OCI-LY7 (cell line): ENCODE measurements around the gene FAM20B. TPM values are rescaled to one million over a fixed set of nuclear protein-coding genes. Genes with fewer than 3 reads are reported as not detected.

Experiments
- BruUV-seq: library from RNA; stranded (reverse); fragments of 400-500 nt; replicated peaks from 2 replicates; lab custom pipeline; 2021; lab: Mats Ljungman, UMichigan
- CTCF ChIA-PET: fragments of 300-600 bp; sonication (Branson Sonifier 250); formaldehyde crosslinking; loops from one replicate; lab custom pipeline; 2022; ENCODE audit warnings: antibody characterized with exemption; ENCODE audit not compliant: unreplicated experiment; lab: Charles Lee
- POLR2A ChIA-PET: fragments of 300-600 bp; sonication (Branson Sonifier 250); formaldehyde crosslinking; loops from one replicate; lab custom pipeline; 2022; ENCODE audit warnings: antibody characterized with exemption; lab: Charles Lee
- DNase-seq: peaks from one replicate; pipeline ENCODE4 v3.0.0-alpha.2; 2015; ENCODE audit warnings: low spot score
- H2AFZ ChIP-seq: fragments of 200-600 bp; sonication (generic), shearing (Covaris generic); 2 replicates; pipeline ENCODE4 v1.6.1; 2014; ENCODE audit warnings: mild to moderate bottlenecking, antibody characterized with exemption, low read length, moderate library complexity
- H3K27ac ChIP-seq: fragments of 200-600 bp; sonication (generic); 2 replicates; pipeline ENCODE4 v1.5.1; 2014; ENCODE audit warnings: mixed run types, low read depth, mild to moderate bottlenecking, moderate library complexity, low read length, inconsistent platforms; ENCODE audit not compliant: poor library complexity, severe bottlenecking
- H3K36me3 ChIP-seq: fragments of 200-600 bp; sonication (generic); 2 replicates; pipeline ENCODE4 v1.6.1; 2014; ENCODE audit warnings: mild to moderate bottlenecking, antibody characterized with exemption, low read length, moderate library complexity, mixed read lengths; ENCODE audit not compliant: insufficient read depth
- H3K4me1 ChIP-seq: fragments of 200-600 bp; sonication (generic); 2 replicates; pipeline ENCODE4 v1.5.1; 2014; ENCODE audit warnings: mild to moderate bottlenecking, low read length; ENCODE audit not compliant: insufficient read depth, poor library complexity, severe bottlenecking
- H3K4me2 ChIP-seq: fragments of 200-600 bp; sonication (generic); 2 replicates; pipeline ENCODE4 v1.6.1; 2014; ENCODE audit warnings: mild to moderate bottlenecking, low read length
- H3K4me3 ChIP-seq: fragments of 200-600 bp; sonication (generic); 2 replicates; pipeline ENCODE4 v1.5.1; 2014; ENCODE audit warnings: mild to moderate bottlenecking, low read depth, low read length; ENCODE audit not compliant: poor library complexity, severe bottlenecking
- H3K79me2 ChIP-seq: fragments of 200-600 bp; sonication (generic); 2 replicates; pipeline ENCODE4 v1.6.1; 2016; ENCODE audit warnings: low read depth, mild to moderate bottlenecking, low read length, moderate library complexity, mixed read lengths; ENCODE audit not compliant: insufficient read depth
- H3K9me2 ChIP-seq: fragments of 200-600 bp; sonication (generic); 2 replicates; pipeline ENCODE4 v1.6.1; 2016; ENCODE audit warnings: mild to moderate bottlenecking, low read length, mixed read lengths; ENCODE audit not compliant: insufficient read depth
- H3K9me3 ChIP-seq: fragments of 200-600 bp; sonication (generic); 2 replicates; pipeline ENCODE4 v1.6.1; 2014; ENCODE audit warnings: mild to moderate bottlenecking, mixed run types, low read length, mixed read lengths
- H4K20me1 ChIP-seq: fragments of 200-600 bp; sonication (generic); 2 replicates; pipeline ENCODE4 v1.6.1; 2014; ENCODE audit warnings: mild to moderate bottlenecking, antibody characterized with exemption, low read length, moderate library complexity, mixed read lengths; ENCODE audit not compliant: insufficient read depth
- CTCF ChIP-seq: fragments of 200-600 bp; sonication (generic); conservative IDR thresholded peaks from 2 replicates; pipeline ENCODE4 v1.5.1; 2014; ENCODE audit warnings: mild to moderate bottlenecking, antibody characterized with exemption, low read length, moderate library complexity, mixed read lengths
- EZH2phosphoT487 ChIP-seq: fragments of 200-600 bp; sonication (generic); IDR thresholded peaks from 2 replicates; pipeline ENCODE4 v1.6.1; 2018; ENCODE audit warnings: low read depth, borderline replicate concordance, mild to moderate bottlenecking, mixed run types, antibody characterized with exemption, low read length, moderate library complexity, mixed read lengths
- intact Hi-C: fragments of 100-400 bp; cut with micrococcal nuclease; formaldehyde crosslinking; loops from one replicate; pipeline ENCODE4 v1.10.0; 2022; ENCODE audit not compliant: unreplicated experiment
- total RNA-seq, 2 experiments: library from RNA; depleted of rRNA in 1 of 2; stranded (reverse); fragments of >200 nt in 1 of 2; shearing (Covaris generic) in 1 of 2; gene quantifications; 2 replicates each; pipeline ENCODE4 v1.2.3, GENCODE V29; 2014 to 2022

FAM20B gene
- total RNA-seq, 2 experiments from 2014 or later = 17.1 to 36.5 TPM

- POLR2A ChIA-PET = interaction anchor here (0.9 to 1.2 kb wide), 3 partner anchors 15 to 323 kb away, joined by 3 to 5 read pairs (median 5); no protein-coding TSS in a partner anchor
- DNase-seq = peak; percentile 40
- CTCF ChIA-PET = interaction anchor here (1.6 kb wide), 1 partner anchor 18 kb away, joined by 3 read pairs; no protein-coding TSS in a partner anchor
- no TSS peak for BruUV-seq
- Histone ChIP-seq H3K4me1 (no peaks in the 10 kb centered on the region), H4K20me1 (no peaks in the 10 kb centered on the region), H3K79me2 (no peaks in the 10 kb centered on the region), H3K9me2 (no peaks in the 10 kb centered on the region), H3K27ac (no peak overlapping the region), H3K9me3 (no peaks in the 10 kb centered on the region), H3K4me2 (no peak overlapping the region), H2AFZ (no peak overlapping the region), H3K36me3 (peaks cover 38% of the 10 kb centered on the region; the same call in 1 of the 2 replicates), H3K4me3 (no peak overlapping the region)
- intact Hi-C loops = no loop called here
- TF ChIP-seq CTCF = peak; percentile 73
- TF ChIP-seq EZH2phosphoT487 = no peak
Measured at GRCh38 chr1:179105393-179105792, 79.7 kb downstream of the FAM20B start.

- Histone ChIP-seq H3K27ac (no peak overlapping the region), H3K4me3 (no peak overlapping the region), H3K4me2 (no peak overlapping the region), H3K4me1 (no peaks in the 10 kb centered on the region), H2AFZ (no peak overlapping the region), H3K9me2 (no peaks in the 10 kb centered on the region), H3K79me2 (no peaks in the 10 kb centered on the region), H3K36me3 (peaks cover 53% of the 10 kb centered on the region), H4K20me1 (no peaks in the 10 kb centered on the region), H3K9me3 (no peaks in the 10 kb centered on the region)
- intact Hi-C loops = no loop called here
- CTCF ChIA-PET = no interaction called here
- POLR2A ChIA-PET = interaction anchor here (0.6 kb wide), 1 partner anchor 1190 kb away, joined by 4 read pairs; no protein-coding TSS in a partner anchor
- BruUV-seq = no TSS peak
- no peak for TF ChIP-seq EZH2phosphoT487
- TF ChIP-seq CTCF = no peak
- no peak for DNase-seq
Measured at GRCh38 chr1:179107706-179108629, 82.3 kb downstream of the FAM20B start.
